Panc1 (cell line): Measurements from ENCODE around the gene MAPK8IP3.

Experiments
- CTCF ChIP-seq: fragments of 450-650 bp; IDR thresholded peaks from 2 replicates; pipeline ENCODE4 v1.5.1; 2017; ENCODE audit warnings: mild to moderate bottlenecking
- TF ChIP-seq, protein P1 (sequence below), 2 experiments: IDR thresholded peaks; 2 replicates each; pipeline ENCODE4 v1.6.1; 2011 to 2012; ENCODE audit warnings: low read depth in 2 of 2, control low read depth in 1 of 2, low read length in 1 of 2, mild to moderate bottlenecking in 1 of 2, moderate library complexity in 1 of 2; ENCODE audit not compliant: insufficient read depth in 1 of 2

DNA sequence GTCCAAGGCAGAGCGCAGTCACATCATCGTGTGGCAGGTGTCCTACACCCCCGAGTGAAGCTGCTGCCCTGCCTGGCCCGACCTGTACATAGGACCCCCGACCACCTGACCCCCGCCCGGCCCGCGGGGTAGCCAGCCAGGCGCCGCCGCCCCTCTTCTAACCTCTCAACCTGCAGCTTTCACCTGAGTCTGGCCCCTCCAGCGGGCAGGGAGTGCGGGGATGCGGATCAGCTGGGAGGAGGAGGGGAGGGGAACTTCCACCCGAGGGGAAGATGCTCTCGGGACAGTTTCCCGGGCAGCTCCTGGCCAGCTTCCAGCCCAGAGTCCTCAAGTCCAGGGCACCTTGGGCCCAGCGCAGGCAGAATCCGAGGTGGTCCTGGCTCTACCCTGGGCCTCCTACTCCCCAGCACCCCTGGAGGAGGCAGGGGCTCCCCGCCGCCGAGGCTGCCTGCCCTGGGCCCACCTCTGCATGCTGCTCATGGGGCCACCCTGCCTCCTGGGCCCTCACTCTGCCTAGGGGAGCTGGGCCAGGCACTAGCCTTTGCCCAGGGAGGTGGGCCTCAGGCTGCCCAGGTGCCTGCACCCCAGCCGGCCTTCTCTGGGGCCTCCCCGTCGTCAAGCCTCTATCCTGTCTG is 62.9 kb downstream of the MAPK8IP3 start:
- no peak for TF ChIP-seq CTCF
- TF ChIP-seq, protein P1, sequence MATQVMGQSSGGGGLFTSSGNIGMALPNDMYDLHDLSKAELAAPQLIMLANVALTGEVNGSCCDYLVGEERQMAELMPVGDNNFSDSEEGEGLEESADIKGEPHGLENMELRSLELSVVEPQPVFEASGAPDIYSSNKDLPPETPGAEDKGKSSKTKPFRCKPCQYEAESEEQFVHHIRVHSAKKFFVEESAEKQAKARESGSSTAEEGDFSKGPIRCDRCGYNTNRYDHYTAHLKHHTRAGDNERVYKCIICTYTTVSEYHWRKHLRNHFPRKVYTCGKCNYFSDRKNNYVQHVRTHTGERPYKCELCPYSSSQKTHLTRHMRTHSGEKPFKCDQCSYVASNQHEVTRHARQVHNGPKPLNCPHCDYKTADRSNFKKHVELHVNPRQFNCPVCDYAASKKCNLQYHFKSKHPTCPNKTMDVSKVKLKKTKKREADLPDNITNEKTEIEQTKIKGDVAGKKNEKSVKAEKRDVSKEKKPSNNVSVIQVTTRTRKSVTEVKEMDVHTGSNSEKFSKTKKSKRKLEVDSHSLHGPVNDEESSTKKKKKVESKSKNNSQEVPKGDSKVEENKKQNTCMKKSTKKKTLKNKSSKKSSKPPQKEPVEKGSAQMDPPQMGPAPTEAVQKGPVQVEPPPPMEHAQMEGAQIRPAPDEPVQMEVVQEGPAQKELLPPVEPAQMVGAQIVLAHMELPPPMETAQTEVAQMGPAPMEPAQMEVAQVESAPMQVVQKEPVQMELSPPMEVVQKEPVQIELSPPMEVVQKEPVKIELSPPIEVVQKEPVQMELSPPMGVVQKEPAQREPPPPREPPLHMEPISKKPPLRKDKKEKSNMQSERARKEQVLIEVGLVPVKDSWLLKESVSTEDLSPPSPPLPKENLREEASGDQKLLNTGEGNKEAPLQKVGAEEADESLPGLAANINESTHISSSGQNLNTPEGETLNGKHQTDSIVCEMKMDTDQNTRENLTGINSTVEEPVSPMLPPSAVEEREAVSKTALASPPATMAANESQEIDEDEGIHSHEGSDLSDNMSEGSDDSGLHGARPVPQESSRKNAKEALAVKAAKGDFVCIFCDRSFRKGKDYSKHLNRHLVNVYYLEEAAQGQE (IDR thresholded peaks at IDR 0.05; ENCODE audit: insufficient read depth in 1 of 2, low read depth in 2 of 2, low read length in 1 of 2): no peak
